Fibroblast of the aortic adventitia (primary cell): Measurements from ENCODE around the gene TBXAS1. TPM values are rescaled to one million over a fixed set of nuclear protein-coding genes. Genes with fewer than 3 reads are reported as not detected.

Experiments used
- DNase-seq: peaks from one replicate; pipeline ENCODE4 v3.0.0-alpha.2; 2010; ENCODE audit warnings: low read depth
- H3K4me3 ChIP-seq: 2 replicates; pipeline ENCODE4 v1.5.1; 2011; ENCODE audit warnings: low read depth, mild to moderate bottlenecking, control low read depth, low read length, moderate library complexity
- total RNA-seq: library from RNA; depleted of rRNA; stranded (reverse); fragments of >200 nt; gene quantifications from 2 replicates; pipeline ENCODE4 v1.2.3, GENCODE V29; 2012; ENCODE audit warnings: low replicate concordance
- TF ChIP-seq, protein P1 (sequence below): IDR thresholded peaks from 2 replicates; pipeline ENCODE4 v1.5.1; 2011; ENCODE audit warnings: mild to moderate bottlenecking, low read length, control low read depth, inconsistent platforms; ENCODE audit not compliant: insufficient read depth

Gene TBXAS1
- total RNA-seq, 1 donor: 2.4 TPM

DNA sequence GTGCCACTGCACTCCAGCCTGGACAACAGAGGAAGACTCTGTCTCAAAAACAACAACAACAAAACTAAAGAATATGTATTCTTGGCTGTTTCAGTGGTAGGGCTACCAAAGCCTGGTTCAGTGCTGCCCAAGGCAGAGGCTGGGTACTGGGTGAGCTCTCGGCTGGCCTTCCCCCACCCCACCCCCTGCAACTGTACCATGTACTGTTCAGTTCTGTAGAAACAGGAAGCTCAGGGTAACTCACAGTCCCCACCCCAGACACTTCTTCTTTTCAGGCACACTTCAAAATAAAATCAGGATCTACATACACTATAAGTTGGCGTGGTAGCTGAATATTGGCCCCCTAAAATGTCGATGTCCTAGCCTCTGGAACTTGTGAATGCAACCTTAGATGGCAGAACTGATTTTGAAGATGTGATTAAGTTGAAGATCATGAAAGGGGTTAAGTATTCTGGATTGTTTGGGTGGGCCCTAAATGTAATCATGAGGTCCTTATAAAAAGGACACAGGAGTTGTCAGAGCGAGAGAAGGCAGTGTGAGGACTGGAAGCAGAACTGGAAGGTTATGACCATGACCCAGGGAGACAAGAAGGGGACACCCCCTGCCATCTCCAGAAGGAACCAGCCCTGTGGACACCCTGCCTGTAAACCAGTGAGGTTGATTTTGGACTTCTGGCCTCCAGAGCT is 31.2 kb downstream of the TBXAS1 start:
- no peak overlapping the region for H3K4me3 ChIP-seq
- TF ChIP-seq, protein P1, sequence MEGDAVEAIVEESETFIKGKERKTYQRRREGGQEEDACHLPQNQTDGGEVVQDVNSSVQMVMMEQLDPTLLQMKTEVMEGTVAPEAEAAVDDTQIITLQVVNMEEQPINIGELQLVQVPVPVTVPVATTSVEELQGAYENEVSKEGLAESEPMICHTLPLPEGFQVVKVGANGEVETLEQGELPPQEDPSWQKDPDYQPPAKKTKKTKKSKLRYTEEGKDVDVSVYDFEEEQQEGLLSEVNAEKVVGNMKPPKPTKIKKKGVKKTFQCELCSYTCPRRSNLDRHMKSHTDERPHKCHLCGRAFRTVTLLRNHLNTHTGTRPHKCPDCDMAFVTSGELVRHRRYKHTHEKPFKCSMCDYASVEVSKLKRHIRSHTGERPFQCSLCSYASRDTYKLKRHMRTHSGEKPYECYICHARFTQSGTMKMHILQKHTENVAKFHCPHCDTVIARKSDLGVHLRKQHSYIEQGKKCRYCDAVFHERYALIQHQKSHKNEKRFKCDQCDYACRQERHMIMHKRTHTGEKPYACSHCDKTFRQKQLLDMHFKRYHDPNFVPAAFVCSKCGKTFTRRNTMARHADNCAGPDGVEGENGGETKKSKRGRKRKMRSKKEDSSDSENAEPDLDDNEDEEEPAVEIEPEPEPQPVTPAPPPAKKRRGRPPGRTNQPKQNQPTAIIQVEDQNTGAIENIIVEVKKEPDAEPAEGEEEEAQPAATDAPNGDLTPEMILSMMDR: no peak
- no peak for DNase-seq

DNA sequence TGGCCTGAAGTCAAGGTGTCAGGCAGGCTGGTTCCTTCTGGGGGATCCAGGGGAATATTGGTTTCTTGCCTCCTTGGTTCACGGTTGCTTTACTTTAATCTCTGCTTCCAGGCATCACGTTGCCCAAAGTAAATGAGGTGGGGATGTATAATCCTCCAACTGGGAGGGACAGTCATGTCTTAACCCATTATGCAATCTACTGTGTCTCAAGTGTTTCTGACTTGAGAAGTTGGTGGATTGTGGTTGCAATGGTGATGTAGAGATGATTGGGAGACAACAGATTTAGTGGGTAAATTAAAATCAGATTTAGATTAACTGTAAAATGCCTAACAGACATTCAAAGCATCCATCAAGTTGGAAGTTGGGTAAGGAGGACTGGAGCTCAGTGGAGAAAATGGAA is 32.7 kb downstream of the TBXAS1 start:
- no peak overlapping the region for H3K4me3 ChIP-seq
- DNase-seq: no peak
- TF ChIP-seq, protein P1: no peak

DNA sequence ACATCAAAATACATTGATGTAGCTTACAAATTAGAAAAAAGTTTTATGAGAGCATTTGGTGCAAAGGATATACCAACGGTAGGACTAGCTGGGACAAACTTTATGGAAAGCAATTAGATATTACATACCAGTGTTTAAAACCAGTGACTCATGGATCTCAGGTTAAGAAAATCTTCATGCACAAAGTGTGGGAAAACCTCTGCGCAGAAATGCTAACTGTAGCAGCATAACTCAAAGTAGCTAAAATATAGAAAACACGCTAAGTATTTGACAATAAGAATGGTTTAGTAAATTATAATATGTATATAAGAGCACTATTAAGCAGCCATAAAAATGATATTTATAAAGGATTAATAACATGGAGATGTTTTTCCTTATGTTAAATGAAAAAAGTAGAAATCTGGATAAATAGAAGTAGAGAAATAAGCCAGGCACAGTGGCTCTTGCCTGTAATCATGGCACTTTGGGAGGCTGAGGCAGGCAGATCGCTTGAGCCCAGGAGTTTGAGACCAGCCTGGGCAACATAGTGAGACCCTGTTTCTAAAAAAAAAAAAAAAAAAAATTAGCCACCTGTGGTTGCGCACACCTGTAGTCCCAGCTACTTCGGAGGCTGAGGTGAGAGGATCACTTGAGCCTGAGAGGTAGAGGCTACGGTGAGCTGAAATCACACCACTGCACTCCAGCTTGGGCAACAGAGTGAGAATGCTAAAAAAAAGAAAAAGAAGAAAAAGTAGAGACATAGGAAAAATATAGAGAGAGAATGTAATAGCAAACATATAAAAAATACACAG is 37.2 kb downstream of the TBXAS1 start:
- TF ChIP-seq, protein P1: no peak
- H3K4me3 ChIP-seq: no peak overlapping the region
- DNase-seq: no peak

DNA sequence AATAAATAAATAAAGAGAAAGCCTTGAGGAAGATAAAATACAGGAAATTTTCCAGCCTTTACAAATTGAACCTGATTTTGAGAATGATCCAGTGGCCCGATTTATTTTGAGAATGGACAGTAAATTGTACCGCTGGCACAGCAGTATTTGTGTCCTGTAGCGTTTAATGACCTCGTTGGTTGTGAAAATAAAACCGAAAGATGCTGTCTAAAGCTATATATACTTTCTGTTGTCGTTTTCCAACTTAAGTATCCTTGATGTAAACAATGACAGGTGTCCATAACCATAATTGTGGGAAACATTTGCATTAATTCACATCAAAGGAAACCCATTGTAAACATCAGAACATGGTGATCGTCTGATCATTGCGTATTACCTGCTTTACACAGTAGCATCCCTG is 38.8 kb downstream of the TBXAS1 start:
- DNase-seq: no peak
- TF ChIP-seq, protein P1: no peak
- no peak overlapping the region for H3K4me3 ChIP-seq

DNA sequence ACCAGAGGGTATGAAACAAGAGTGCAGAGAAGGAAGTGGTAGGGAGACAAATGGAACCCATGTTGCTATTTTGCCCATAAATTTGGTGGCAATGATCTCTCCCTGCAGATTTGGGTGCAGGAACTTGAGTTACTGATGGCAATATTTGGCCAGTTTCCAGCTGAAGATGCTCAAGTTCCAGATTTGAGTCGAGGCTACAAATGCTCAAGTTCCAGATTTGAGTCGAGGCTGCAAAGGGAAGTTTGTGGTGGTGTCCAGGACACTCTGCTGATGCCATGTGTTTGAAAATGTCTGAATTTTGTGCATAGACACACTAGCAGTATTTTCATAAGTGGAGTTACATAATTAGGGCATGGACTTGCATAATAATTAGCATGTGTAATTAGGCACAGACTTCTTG is 40.8 kb downstream of the TBXAS1 start:
- TF ChIP-seq, protein P1: no peak
- H3K4me3 ChIP-seq: no peak overlapping the region
- no peak for DNase-seq

DNA sequence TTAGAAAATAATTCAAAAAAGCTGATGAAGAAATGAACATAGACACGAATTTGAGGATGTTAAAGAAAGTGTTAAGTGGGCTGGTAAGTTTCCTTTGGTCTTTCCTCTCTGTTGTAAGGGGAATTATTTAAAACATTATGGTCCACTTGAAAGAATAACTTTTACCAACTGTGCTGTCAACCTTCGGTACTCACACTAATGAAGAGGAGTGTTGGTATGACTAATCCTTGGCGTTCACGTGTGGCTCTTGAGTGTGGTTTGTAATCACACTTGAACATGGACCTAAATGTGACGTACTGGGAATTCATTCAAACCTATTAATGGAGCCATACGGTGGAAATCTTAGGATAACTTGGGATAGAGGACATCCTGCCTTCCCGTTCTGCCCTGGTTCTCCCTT is 41.3 kb downstream of the TBXAS1 start:
- DNase-seq: no peak
- no peak overlapping the region for H3K4me3 ChIP-seq
- TF ChIP-seq, protein P1: no peak

DNA sequence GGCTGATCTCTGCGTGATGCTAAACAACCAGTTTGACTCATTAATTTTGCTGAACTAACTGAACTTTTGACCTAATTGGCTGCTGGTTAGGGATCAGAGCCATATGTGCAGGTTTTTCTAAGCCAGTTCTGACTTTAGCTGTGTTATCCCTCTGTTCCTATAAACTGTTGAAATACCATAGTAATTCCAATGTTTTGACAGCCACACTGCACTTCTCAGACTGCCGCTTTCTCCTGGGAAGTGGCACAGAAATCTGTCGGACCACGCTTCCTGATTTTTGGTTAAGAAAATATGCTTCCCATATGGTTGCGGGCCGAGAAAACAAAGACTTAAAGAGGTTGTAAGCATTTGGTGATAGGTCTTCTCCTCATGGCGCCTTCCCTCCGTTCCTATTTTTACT is 42.3 kb downstream of the TBXAS1 start:
- DNase-seq: peak; percentile 81
- no peak overlapping the region for H3K4me3 ChIP-seq
- TF ChIP-seq, protein P1: no peak
